ENCODE measurements around the gene BICDL1.

GRCh38 chr12:120140603-120141002 is 151.6 kb downstream of the BICDL1 start:
- TF ChIP-seq, protein P1, sequence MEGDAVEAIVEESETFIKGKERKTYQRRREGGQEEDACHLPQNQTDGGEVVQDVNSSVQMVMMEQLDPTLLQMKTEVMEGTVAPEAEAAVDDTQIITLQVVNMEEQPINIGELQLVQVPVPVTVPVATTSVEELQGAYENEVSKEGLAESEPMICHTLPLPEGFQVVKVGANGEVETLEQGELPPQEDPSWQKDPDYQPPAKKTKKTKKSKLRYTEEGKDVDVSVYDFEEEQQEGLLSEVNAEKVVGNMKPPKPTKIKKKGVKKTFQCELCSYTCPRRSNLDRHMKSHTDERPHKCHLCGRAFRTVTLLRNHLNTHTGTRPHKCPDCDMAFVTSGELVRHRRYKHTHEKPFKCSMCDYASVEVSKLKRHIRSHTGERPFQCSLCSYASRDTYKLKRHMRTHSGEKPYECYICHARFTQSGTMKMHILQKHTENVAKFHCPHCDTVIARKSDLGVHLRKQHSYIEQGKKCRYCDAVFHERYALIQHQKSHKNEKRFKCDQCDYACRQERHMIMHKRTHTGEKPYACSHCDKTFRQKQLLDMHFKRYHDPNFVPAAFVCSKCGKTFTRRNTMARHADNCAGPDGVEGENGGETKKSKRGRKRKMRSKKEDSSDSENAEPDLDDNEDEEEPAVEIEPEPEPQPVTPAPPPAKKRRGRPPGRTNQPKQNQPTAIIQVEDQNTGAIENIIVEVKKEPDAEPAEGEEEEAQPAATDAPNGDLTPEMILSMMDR (IDR thresholded peaks at IDR 0.05), result no peak
- TF ChIP-seq POLR2A (IDR thresholded peaks at IDR 0.05), result no peak
